ENCODE data around the gene FIP1L1.

DNA sequence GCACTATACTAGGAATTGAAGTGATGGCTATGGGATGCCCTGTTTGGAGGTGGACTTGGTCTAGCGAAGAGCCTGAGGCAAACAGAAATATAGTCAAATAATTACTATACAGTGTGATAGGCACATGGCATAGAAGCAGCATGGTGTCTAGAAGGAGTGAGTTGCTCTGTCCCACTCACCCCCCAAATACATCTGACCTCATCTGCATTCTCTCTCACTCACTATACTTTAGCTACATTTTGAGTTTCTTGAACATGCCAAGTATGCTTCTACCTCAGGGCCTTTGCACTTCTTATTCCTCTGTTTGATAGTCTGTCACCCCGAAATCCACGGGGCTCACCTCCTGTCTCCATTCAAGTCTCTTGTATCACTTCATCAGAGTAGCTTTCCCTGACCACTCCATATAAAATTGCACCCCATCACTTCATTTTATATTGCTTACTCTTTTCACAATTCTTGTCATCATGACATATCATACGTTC lies 2.6 kb upstream of the FIP1L1 start:
- TF ChIP-seq, protein P1, sequence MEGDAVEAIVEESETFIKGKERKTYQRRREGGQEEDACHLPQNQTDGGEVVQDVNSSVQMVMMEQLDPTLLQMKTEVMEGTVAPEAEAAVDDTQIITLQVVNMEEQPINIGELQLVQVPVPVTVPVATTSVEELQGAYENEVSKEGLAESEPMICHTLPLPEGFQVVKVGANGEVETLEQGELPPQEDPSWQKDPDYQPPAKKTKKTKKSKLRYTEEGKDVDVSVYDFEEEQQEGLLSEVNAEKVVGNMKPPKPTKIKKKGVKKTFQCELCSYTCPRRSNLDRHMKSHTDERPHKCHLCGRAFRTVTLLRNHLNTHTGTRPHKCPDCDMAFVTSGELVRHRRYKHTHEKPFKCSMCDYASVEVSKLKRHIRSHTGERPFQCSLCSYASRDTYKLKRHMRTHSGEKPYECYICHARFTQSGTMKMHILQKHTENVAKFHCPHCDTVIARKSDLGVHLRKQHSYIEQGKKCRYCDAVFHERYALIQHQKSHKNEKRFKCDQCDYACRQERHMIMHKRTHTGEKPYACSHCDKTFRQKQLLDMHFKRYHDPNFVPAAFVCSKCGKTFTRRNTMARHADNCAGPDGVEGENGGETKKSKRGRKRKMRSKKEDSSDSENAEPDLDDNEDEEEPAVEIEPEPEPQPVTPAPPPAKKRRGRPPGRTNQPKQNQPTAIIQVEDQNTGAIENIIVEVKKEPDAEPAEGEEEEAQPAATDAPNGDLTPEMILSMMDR (IDR thresholded peaks at IDR 0.05), result no peak
- TF ChIP-seq POLR2A (IDR thresholded peaks at IDR 0.05) (no peak), EP300 (IDR thresholded peaks at IDR 0.05) (no peak)

All from ovary (tissue), 3 donors.